CD4-positive, alpha-beta T cell (primary cell): ENCODE measurements around the gene KCNJ13. TPM values are rescaled to one million over a fixed set of nuclear protein-coding genes. Genes with fewer than 3 reads are reported as not detected.
A peak's percentile ranks its signal among the peaks of the same experiment; 100 is the strongest.

Experiments used
- ATAC-seq: fragments of 200-7000 bp; cut with Tn5 transposase; one replicate; pipeline ENCODE4 v1.10.0; 2022; ENCODE audit warnings: mild to moderate bottlenecking; ENCODE audit not compliant: poor library complexity
- CTCF ChIA-PET: fragments of 350-600 bp; sonication (Branson Sonifier 250); formaldehyde crosslinking; loops from one replicate; lab custom pipeline; 2021; ENCODE audit warnings: antibody characterized with exemption, inconsistent platforms; lab: Charles Lee
- POLR2A ChIA-PET: fragments of 350-600 bp; sonication (Branson Sonifier 250); formaldehyde crosslinking; loops from one replicate; lab custom pipeline; 2021; ENCODE audit warnings: antibody characterized with exemption, inconsistent platforms; lab: Charles Lee
- DNase-seq, 14 experiments: peaks; one replicate each; pipeline ENCODE4 v3.0.0-alpha.2; 2013 to 2020; ENCODE audit warnings: mixed read lengths in 2 of 14
- H3K27ac ChIP-seq, 2 donors: one replicate each; pipeline versions ENCODE4 v1.5.1 to v1.7.0; 2013; ENCODE audit warnings: low read length in 2 of 2, low read depth in 1 of 2, mild to moderate bottlenecking in 1 of 2
- H3K27me3 ChIP-seq, 2 experiments: 1 replicate in 1 of 2; 2 replicates in 1 of 2; pipeline versions ENCODE4 v1.6.1 to v1.7.0; 2013; ENCODE audit warnings: low read length in 2 of 2, control low read depth in 1 of 2, mild to moderate bottlenecking in 1 of 2, moderate library complexity in 1 of 2; ENCODE audit not compliant: insufficient read depth in 2 of 2, control insufficient read depth in 1 of 2
- H3K36me3 ChIP-seq: one replicate; pipeline ENCODE4 v1.6.1; 2013; ENCODE audit warnings: low read length, control low read depth; ENCODE audit not compliant: insufficient read depth
- H3K4me1 ChIP-seq: one replicate; pipeline ENCODE4 v1.6.1; 2013; ENCODE audit warnings: low read length, control low read depth; ENCODE audit not compliant: insufficient read depth
- H3K4me3 ChIP-seq: one replicate; pipeline ENCODE4 v1.5.1; 2013; ENCODE audit warnings: mild to moderate bottlenecking, low read length, moderate library complexity
- H3K9me3 ChIP-seq, 2 experiments: 1 replicate in 1 of 2; 2 replicates in 1 of 2; pipeline versions ENCODE4 v1.6.1 to v1.7.0; 2013; ENCODE audit warnings: low read length in 2 of 2, mild to moderate bottlenecking in 2 of 2, control low read depth in 1 of 2, moderate library complexity in 1 of 2; ENCODE audit not compliant: control insufficient read depth in 1 of 2, insufficient read depth in 1 of 2
- H3K27ac Mint-ChIP-seq: one replicate; pipeline ENCODE4 v1.8.0; 2020; ENCODE audit warnings: mixed read lengths
- H3K27me3 Mint-ChIP-seq: one replicate; pipeline ENCODE4 v1.8.0; 2021; ENCODE audit warnings: mixed read lengths
- H3K36me3 Mint-ChIP-seq: one replicate; pipeline ENCODE4 v1.8.0; 2021; ENCODE audit warnings: low read depth, mixed read lengths
- H3K4me1 Mint-ChIP-seq: one replicate; pipeline ENCODE4 v1.8.0; 2021; ENCODE audit warnings: low read depth, mixed read lengths
- H3K4me3 Mint-ChIP-seq: one replicate; pipeline ENCODE4 v1.8.0; 2020; ENCODE audit warnings: mild to moderate bottlenecking, mixed read lengths
- H3K9me3 Mint-ChIP-seq: one replicate; pipeline ENCODE4 v1.8.0; 2020; ENCODE audit warnings: mixed read lengths
- intact Hi-C, 2 experiments: fragments of 100-400 bp; cut with DNase I in 1 of 2; cut with micrococcal nuclease in 1 of 2; formaldehyde crosslinking; loops; one replicate each; pipeline versions ENCODE4 v1.15.1 to v1.9.0; 2023 to 2025; cut with DNase I, micrococcal nuclease
- polyA plus RNA-seq, 2 donors: library from polyadenylated mRNA; unstranded; fragments of 120-200 nt; gene quantifications; one replicate each; pipeline ENCODE4 v1.2.1, GENCODE V29; 2013
- total RNA-seq, 174 experiments: library from RNA in 2 of 174; stranded (reverse) in 2 of 174; gene quantifications; one replicate each; pipeline ENCODE4 v1.2.3 and lab custom pipeline; 2021 to 2026
- TF ChIP-seq, protein P1 (sequence below): fragments of 200-600 bp; IDR thresholded peaks from one replicate; pipeline ENCODE4 v1.8.0; 2022; ENCODE audit warnings: antibody characterized with exemption, mild to moderate bottlenecking

The KCNJ13 gene
- not detected for total RNA-seq
- 0.13 TPM for polyA plus RNA-seq (2013, experiment 1 of 2)
- polyA plus RNA-seq (2013, experiment 2 of 2): 0.37 TPM
- total RNA-seq (lab: John Stamatoyannopoulos, UW): 0 to 0.17 (median 0) reads per million in 172 experiments

DNA sequence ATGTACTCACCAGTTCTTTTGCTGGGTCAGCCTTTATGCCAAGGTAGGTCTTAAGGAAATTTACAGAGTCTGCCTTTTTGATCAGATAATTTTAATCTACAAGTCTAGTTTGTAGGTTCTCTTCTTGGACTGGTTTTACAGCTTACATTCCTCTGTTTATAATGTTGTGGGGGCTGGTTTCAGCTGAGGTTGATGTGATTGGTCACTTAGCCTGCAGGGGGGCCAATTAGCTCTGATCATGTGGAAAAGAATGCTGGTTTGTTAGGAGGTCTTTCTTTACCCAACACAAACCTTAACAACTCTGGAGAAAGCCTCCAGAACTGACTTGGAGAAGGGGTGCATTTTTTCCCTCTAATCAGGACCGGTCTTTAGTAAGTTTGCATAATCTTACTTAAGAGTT, at the start of gene KCNJ13:
TSS of gene KCNJ13 (minus strand) at position 131 of the 400 bp plus-strand sequence. CDS start 5,203 bp downstream, outside the sequence.
- no peak for DNase-seq
- H3K27me3 Mint-ChIP-seq: no peaks in the 10 kb centered on the region
- peaks cover 55% of the 10 kb centered on the region for H3K36me3 Mint-ChIP-seq
- H3K36me3 ChIP-seq: peaks cover 20% of the 10 kb centered on the region
- no peak for ATAC-seq
- TF ChIP-seq, protein P1, sequence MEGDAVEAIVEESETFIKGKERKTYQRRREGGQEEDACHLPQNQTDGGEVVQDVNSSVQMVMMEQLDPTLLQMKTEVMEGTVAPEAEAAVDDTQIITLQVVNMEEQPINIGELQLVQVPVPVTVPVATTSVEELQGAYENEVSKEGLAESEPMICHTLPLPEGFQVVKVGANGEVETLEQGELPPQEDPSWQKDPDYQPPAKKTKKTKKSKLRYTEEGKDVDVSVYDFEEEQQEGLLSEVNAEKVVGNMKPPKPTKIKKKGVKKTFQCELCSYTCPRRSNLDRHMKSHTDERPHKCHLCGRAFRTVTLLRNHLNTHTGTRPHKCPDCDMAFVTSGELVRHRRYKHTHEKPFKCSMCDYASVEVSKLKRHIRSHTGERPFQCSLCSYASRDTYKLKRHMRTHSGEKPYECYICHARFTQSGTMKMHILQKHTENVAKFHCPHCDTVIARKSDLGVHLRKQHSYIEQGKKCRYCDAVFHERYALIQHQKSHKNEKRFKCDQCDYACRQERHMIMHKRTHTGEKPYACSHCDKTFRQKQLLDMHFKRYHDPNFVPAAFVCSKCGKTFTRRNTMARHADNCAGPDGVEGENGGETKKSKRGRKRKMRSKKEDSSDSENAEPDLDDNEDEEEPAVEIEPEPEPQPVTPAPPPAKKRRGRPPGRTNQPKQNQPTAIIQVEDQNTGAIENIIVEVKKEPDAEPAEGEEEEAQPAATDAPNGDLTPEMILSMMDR: no peak
- H3K4me1 ChIP-seq: peaks cover 4% of the 10 kb centered on the region
- CTCF ChIA-PET: no interaction called here
- H3K9me3 Mint-ChIP-seq: no peaks in the 10 kb centered on the region
- H3K27ac Mint-ChIP-seq: no peak within 1 kb of the TSS
- H3K4me3 ChIP-seq: no peak within 1 kb of the TSS
- POLR2A ChIA-PET: no interaction called here
- H3K4me1 Mint-ChIP-seq: peaks cover 20% of the 10 kb centered on the region
- H3K4me3 Mint-ChIP-seq: no peak within 1 kb of the TSS
- intact Hi-C loops: no loop called here
- H3K27me3 ChIP-seq: no peaks in the 10 kb centered on the region
- H3K27ac ChIP-seq: no peak within 1 kb of the TSS
- no peaks in the 10 kb centered on the region for H3K9me3 ChIP-seq

- Histone ChIP-seq H3K27ac (no peak overlapping the region), H3K4me3 (no peak overlapping the region), H3K36me3 (peaks cover 78% of the 10 kb centered on the region), H3K4me1 (no peaks in the 10 kb centered on the region), H3K9me3 (no peaks in the 10 kb centered on the region), H3K27me3 (no peaks in the 10 kb centered on the region)
- no peak for ATAC-seq
- DNase-seq: no peak
- H3K9me3 Mint-ChIP-seq: no peaks in the 10 kb centered on the region
- no peaks in the 10 kb centered on the region for H3K4me1 Mint-ChIP-seq
- H3K27ac Mint-ChIP-seq: peak overlapping the region; percentile 13
- H3K27me3 Mint-ChIP-seq: no peaks in the 10 kb centered on the region
- H3K36me3 Mint-ChIP-seq: peaks cover 94% of the 10 kb centered on the region
- H3K4me3 Mint-ChIP-seq: no peak overlapping the region
- TF ChIP-seq, protein P1: no peak
- ChIA-PET POLR2A (no interaction called here), CTCF (no interaction called here)
- intact Hi-C loops: no loop called here
Observed at GRCh38 chr2:232817756-232818155, 41.4 kb upstream of the KCNJ13 start.

DNA sequence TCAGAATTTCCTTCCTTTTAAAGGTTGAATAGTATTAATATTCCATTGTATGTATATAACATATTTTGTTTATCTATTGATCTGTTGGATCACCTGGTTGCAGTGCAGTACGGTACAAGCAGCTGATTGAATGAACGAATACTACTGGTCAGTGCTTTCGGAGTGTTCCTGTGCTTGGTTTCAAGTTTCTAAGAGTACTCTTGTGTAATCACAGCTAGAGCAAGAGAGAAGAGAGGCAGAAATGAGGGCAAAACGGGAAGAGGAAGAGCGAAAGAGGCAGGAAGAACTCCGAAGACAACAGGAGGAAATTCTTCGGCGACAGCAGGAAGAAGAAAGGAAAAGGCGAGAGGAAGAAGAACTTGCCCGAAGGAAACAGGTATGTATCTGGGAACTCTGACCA, 40.3 kb upstream of the KCNJ13 start:
- Mint-ChIP-seq H3K9me3 (no peaks in the 10 kb centered on the region), H3K27ac (no peak overlapping the region), H3K36me3 (peaks cover 94% of the 10 kb centered on the region), H3K27me3 (no peaks in the 10 kb centered on the region), H3K4me3 (no peak overlapping the region), H3K4me1 (no peaks in the 10 kb centered on the region)
- Histone ChIP-seq H3K27ac (no peak overlapping the region), H3K36me3 (peaks cover 85% of the 10 kb centered on the region), H3K4me1 (no peaks in the 10 kb centered on the region), H3K4me3 (no peak overlapping the region), H3K9me3 (no peaks in the 10 kb centered on the region), H3K27me3 (no peaks in the 10 kb centered on the region)
- ATAC-seq: no peak
- POLR2A ChIA-PET: no interaction called here
- CTCF ChIA-PET: no interaction called here
- intact Hi-C loops: no loop called here
- no peak for DNase-seq
- TF ChIP-seq, protein P1: no peak
